HCT116 (cell line): Measurements from ENCODE around the gene GNG13. TPM values are rescaled to one million over a fixed set of nuclear protein-coding genes. Genes with fewer than 3 reads are reported as not detected.

Experiments used
- ATAC-seq: fragments of 200-7000 bp; cut with Tn5 transposase; 2 replicates; pipeline ENCODE4 v1.9.1; 2020; ENCODE audit warnings: mild to moderate bottlenecking, moderate library complexity
- BruUV-seq: library from RNA; stranded (reverse); fragments of 400-500 nt; replicated peaks from 2 replicates; lab custom pipeline; 2021; lab: Mats Ljungman, UMichigan
- CTCF ChIA-PET: fragments of 300-600 bp; sonication (Branson Sonifier 250); formaldehyde crosslinking; loops from one replicate; lab custom pipeline; 2021; ENCODE audit warnings: antibody characterized with exemption; lab: Charles Lee
- POLR2A ChIA-PET: fragments of 300-600, 350-600 bp; sonication (Branson Sonifier 250); formaldehyde crosslinking; loops from one replicate; lab custom pipeline; 2021; ENCODE audit warnings: antibody characterized with exemption; lab: Charles Lee
- RAD21 ChIA-PET, 2 experiments: fragments of 300-600 bp; sonication (Branson Sonifier 250); formaldehyde crosslinking; loops; one replicate each; lab custom pipeline; 2023; ENCODE audit warnings: low total read pairs in 2 of 2; ENCODE audit not compliant: uncharacterized antibody in 2 of 2, unreplicated experiment in 2 of 2, low non-redundant PET in 1 of 2; lab: Charles Lee
- DNase-seq: peaks from one replicate; pipeline ENCODE4 v3.0.0-alpha.2; 2010; ENCODE audit warnings: low read depth, low spot score
- H2AFZ ChIP-seq: fragments of 200-600 bp; shearing (Covaris generic), sonication (generic); 2 replicates; pipeline ENCODE4 v1.6.1; 2017; ENCODE audit warnings: low read depth, mixed run types, mixed read lengths, antibody characterized with exemption, low read length; ENCODE audit not compliant: poor library complexity, severe bottlenecking
- H3K27ac ChIP-seq: 2 replicates; pipeline ENCODE4 v1.5.1; 2012; ENCODE audit warnings: low read depth, low read length
- H3K27me3 ChIP-seq: fragments of 200-600 bp; sonication (generic); 2 replicates; pipeline ENCODE4 v1.6.1; 2016; ENCODE audit warnings: mixed run types, low read length, mixed read lengths; ENCODE audit not compliant: insufficient read depth
- H3K36me3 ChIP-seq, 2 experiments: fragments of 200-500 bp in 1 of 2; fragments of 200-600 bp in 1 of 2; sonication (Bioruptor generic) in 1 of 2; sonication (generic) in 1 of 2; 2 replicates each; pipeline versions ENCODE4 v1.5.1 to v1.6.1; 2014 to 2016; ENCODE audit warnings: low read length in 2 of 2, inconsistent platforms in 1 of 2, mixed read lengths in 1 of 2, mixed run types in 1 of 2; ENCODE audit not compliant: insufficient read depth in 2 of 2, control insufficient read depth in 1 of 2
- H3K4me1 ChIP-seq, 2 experiments: fragments of 200-600 bp in 1 of 2; sonication (generic) in 1 of 2; 2 replicates each; pipeline versions ENCODE4 v1.5.1 to v1.6.1; 2012 to 2017; ENCODE audit warnings: low read length in 2 of 2, inconsistent platforms in 1 of 2, mild to moderate bottlenecking in 1 of 2, mixed read lengths in 1 of 2, mixed run types in 1 of 2, moderate library complexity in 1 of 2; ENCODE audit not compliant: insufficient read depth in 2 of 2, control insufficient read depth in 1 of 2
- H3K4me2 ChIP-seq: fragments of 200-600 bp; sonication (generic); 2 replicates; pipeline ENCODE4 v1.6.1; 2017; ENCODE audit warnings: mixed run types, low read length, mixed read lengths
- H3K4me3 ChIP-seq, 2 experiments: fragments of 200-600 bp in 1 of 2; sonication (generic) in 1 of 2; replicated peaks in 1 of 2; 2 replicates each; pipeline ENCODE4 v1.5.1; 2011 to 2016; ENCODE audit warnings: low read length in 2 of 2, control low read depth in 1 of 2, low read depth in 1 of 2, mild to moderate bottlenecking in 1 of 2, mixed read lengths in 1 of 2, mixed run types in 1 of 2
- H3K79me2 ChIP-seq: fragments of 200-600 bp; sonication (generic); 2 replicates; pipeline ENCODE4 v1.6.1; 2017; ENCODE audit warnings: mild to moderate bottlenecking, mixed run types, low read length, moderate library complexity, mixed read lengths; ENCODE audit not compliant: insufficient read depth
- H3K9ac ChIP-seq: fragments of 200-600 bp; sonication (generic); 2 replicates; pipeline ENCODE4 v1.6.1; 2016; ENCODE audit warnings: low read length, mixed read lengths
- H3K9me2 ChIP-seq: fragments of 200-600 bp; sonication (generic), shearing (Covaris generic); 2 replicates; pipeline ENCODE4 v1.6.1; 2017; ENCODE audit warnings: mixed run types, mild to moderate bottlenecking, moderate library complexity; ENCODE audit not compliant: insufficient read depth
- H3K9me3 ChIP-seq, 2 experiments: fragments of 200-500 bp in 1 of 2; fragments of 200-600 bp in 1 of 2; sonication (Bioruptor generic) in 1 of 2; sonication (generic) in 1 of 2; 2 replicates each; pipeline ENCODE4 v1.6.1; 2014 to 2017; ENCODE audit warnings: low read length in 2 of 2, mixed read lengths in 2 of 2, inconsistent platforms in 1 of 2, low read depth in 1 of 2, mild to moderate bottlenecking in 1 of 2, mixed run types in 1 of 2, moderate library complexity in 1 of 2; ENCODE audit not compliant: control insufficient read depth in 1 of 2, insufficient read depth in 1 of 2
- H4K20me1 ChIP-seq: fragments of 200-600 bp; sonication (generic), shearing (Covaris generic); 2 replicates; pipeline ENCODE4 v1.6.1; 2017; ENCODE audit warnings: mixed run types, mild to moderate bottlenecking, moderate library complexity; ENCODE audit not compliant: insufficient read depth
- ATF3 ChIP-seq: IDR thresholded peaks from 2 replicates; pipeline ENCODE4 v1.6.1; 2012
- CBX3 ChIP-seq: IDR thresholded peaks from 2 replicates; pipeline ENCODE4 v1.6.1; 2012; ENCODE audit warnings: low read depth
- CEBPB ChIP-seq: IDR thresholded peaks from 2 replicates; pipeline ENCODE4 v1.6.1; 2012; ENCODE audit warnings: low read depth
- EGR1 ChIP-seq: IDR thresholded peaks from 2 replicates; pipeline ENCODE4 v1.6.1; 2012; ENCODE audit warnings: low read depth
- ELF1 ChIP-seq: IDR thresholded peaks from 2 replicates; pipeline ENCODE4 v1.6.1; 2012; ENCODE audit warnings: low read depth, borderline replicate concordance
- EZH2 ChIP-seq: fragments of 200-600 bp; sonication (generic); IDR thresholded peaks from 2 replicates; pipeline ENCODE4 v1.6.1; 2017; ENCODE audit warnings: antibody characterized with exemption, mixed run types
- FOSL1 ChIP-seq: IDR thresholded peaks from 2 replicates; pipeline ENCODE4 v1.6.1; 2012; ENCODE audit warnings: low read depth
- JUND ChIP-seq: IDR thresholded peaks from 2 replicates; pipeline ENCODE4 v1.6.1; 2012
- POLR2A ChIP-seq: IDR thresholded peaks from 2 replicates; pipeline ENCODE4 v1.7.0; 2011; ENCODE audit warnings: borderline replicate concordance; ENCODE audit not compliant: insufficient read depth, insufficient read length; ENCODE audit errors: extremely low read depth
- POLR2AphosphoS5 ChIP-seq: IDR thresholded peaks from 2 replicates; pipeline ENCODE4 v1.6.1; 2011; ENCODE audit warnings: mild to moderate bottlenecking, low read depth, low read length, moderate library complexity
- RAD21 ChIP-seq: IDR thresholded peaks from 2 replicates; pipeline ENCODE4 v1.6.1; 2012; ENCODE audit warnings: low read depth, mild to moderate bottlenecking
- REST ChIP-seq: IDR thresholded peaks from 2 replicates; pipeline ENCODE4 v1.6.1; 2012; ENCODE audit warnings: low read depth
- SRF ChIP-seq: IDR thresholded peaks from 2 replicates; pipeline ENCODE4 v1.6.1; 2012; ENCODE audit warnings: low read depth
- YY1 ChIP-seq: IDR thresholded peaks from 2 replicates; pipeline ENCODE4 v1.6.1; 2011; ENCODE audit warnings: low read length, low read depth, moderate library complexity, mild to moderate bottlenecking; ENCODE audit not compliant: insufficient replicate concordance; ENCODE audit errors: extremely low read depth
- ZFX ChIP-seq: fragments of 450-650 bp; IDR thresholded peaks from 2 replicates; pipeline ENCODE4 v1.6.1; 2017
- ZNF274 ChIP-seq: fragments of 200-500 bp; sonication (Bioruptor generic); IDR thresholded peaks from 2 replicates; pipeline ENCODE4 v1.6.1; 2014; ENCODE audit warnings: mild to moderate bottlenecking, low read depth, low read length, inconsistent platforms
- intact Hi-C: fragments of 100-400 bp; cut with micrococcal nuclease; formaldehyde crosslinking; loops from 2 replicates; pipeline ENCODE4 v1.10.0; 2022
- total RNA-seq: library from RNA; stranded (reverse); gene quantifications from one replicate; pipeline ENCODE4 v1.2.1, GENCODE V29; 2021; ENCODE audit not compliant: unreplicated experiment
- TF ChIP-seq, protein P1 (sequence below): IDR thresholded peaks from 2 replicates; pipeline ENCODE4 v1.6.1; 2012

The GNG13 gene
- total RNA-seq, 1 experiment from 2014 or later: not detected

- Histone ChIP-seq H3K4me3 (no peak overlapping the region), H3K9me2 (no peaks in the 10 kb centered on the region), H3K4me2 (no peak overlapping the region), H3K9ac (no peak overlapping the region), H3K79me2 (peaks cover 23% of the 10 kb centered on the region), H2AFZ (no peak overlapping the region), H3K27me3 (no peaks in the 10 kb centered on the region), H3K4me1 (peaks cover 15 to 23% of the 10 kb centered on the region in 2 experiments), H4K20me1 (no peaks in the 10 kb centered on the region), H3K9me3 (no peaks in the 10 kb centered on the region), H3K36me3 (peaks cover 7 to 11% of the 10 kb centered on the region in 2 experiments; a peak in 3 of 4 replicates), H3K27ac (no peak overlapping the region; the same call in 1 of the 2 replicates)
- DNase-seq: no peak
- intact Hi-C loops: no loop called here
- TF ChIP-seq, protein P1, sequence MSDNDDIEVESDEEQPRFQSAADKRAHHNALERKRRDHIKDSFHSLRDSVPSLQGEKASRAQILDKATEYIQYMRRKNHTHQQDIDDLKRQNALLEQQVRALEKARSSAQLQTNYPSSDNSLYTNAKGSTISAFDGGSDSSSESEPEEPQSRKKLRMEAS: no peak
- TF ChIP-seq ZNF274 (no peak), CBX3 (no peak), CEBPB (no peak), EZH2 (no peak), POLR2A (no peak), FOSL1 (no peak), JUND (no peak), ELF1 (no peak)
- POLR2A ChIA-PET: no interaction called here
- no peak for ATAC-seq
- BruUV-seq: no TSS peak
- CTCF ChIA-PET: no interaction called here
- RAD21 ChIA-PET: no interaction called here
Measured at GRCh38 chr16:766008-766819, 34.3 kb downstream of the GNG13 start.

DNA sequence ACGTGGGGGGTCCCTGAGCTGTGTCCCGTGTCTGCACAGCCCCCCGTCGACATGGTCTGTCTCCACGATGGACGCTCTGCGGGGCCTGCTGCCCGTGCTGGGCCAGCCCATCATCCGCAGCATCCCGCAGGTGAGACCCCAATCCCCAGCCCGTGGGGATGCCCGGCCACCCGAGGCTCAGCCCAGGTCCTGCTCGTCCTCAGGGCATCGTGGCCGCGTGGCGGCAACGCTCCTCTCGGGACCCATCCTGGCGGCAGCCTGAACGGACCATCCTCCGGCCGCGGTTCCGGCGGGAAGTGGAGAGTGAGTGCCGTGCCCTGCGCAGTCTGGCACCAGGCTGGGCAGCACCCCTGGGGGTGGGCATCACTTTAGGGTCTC lies 35.1 kb downstream of the GNG13 start:
- ATAC-seq: no peak
- Histone ChIP-seq H3K4me3 (no peak overlapping the region), H3K27me3 (no peaks in the 10 kb centered on the region), H3K9me2 (no peaks in the 10 kb centered on the region), H3K27ac (no peak overlapping the region), H3K79me2 (peaks cover 26% of the 10 kb centered on the region), H3K4me2 (no peak overlapping the region), H3K36me3 (peaks cover 7 to 11% of the 10 kb centered on the region in 2 experiments; a peak in 3 of 4 replicates), H3K4me1 (peaks cover 17 to 31% of the 10 kb centered on the region in 2 experiments), H2AFZ (no peak overlapping the region), H3K9me3 (no peaks in the 10 kb centered on the region), H3K9ac (no peak overlapping the region), H4K20me1 (no peaks in the 10 kb centered on the region)
- intact Hi-C loops: no loop called here
- BruUV-seq: no TSS peak
- CTCF ChIA-PET: no interaction called here
- RAD21 ChIA-PET: no interaction called here
- POLR2A ChIA-PET: no interaction called here
- no peak for DNase-seq
- TF ChIP-seq POLR2AphosphoS5 (no peak), SRF (no peak), ELF1 (no peak), EGR1 (no peak), REST (no peak), ATF3 (no peak), YY1 (no peak), ZFX (no peak), RAD21 (no peak)
- TF ChIP-seq, protein P1: no peak
